Stimulated activated CD8-positive, alpha-beta memory T cell treated with anti-CD3 and anti-CD28 coated beads, Interleukin-12 subunit alpha, Interleukin-12 subunit beta, amount 100 ng/mL, for 4 hours (primary cell): Measurements from ENCODE around the gene IL2RA.
A peak's percentile ranks its signal among the peaks of the same experiment; 100 is the strongest.
"Not testable (repeated sequence)": the region's sequence is repeated elsewhere in the genome, so short reads cannot be mapped to it uniquely, and the experiment has no call there.

Experiments
- DNase-seq: peaks from one replicate; pipeline ENCODE4 v3.0.0-alpha.2; 2020; ENCODE audit warnings: low read depth

The IL2RA gene

GRCh38 chr10:6062101-6062771 lies at the start of gene IL2RA:
IL2RA (minus strand) TSS chr10:6062367; CDS start chr10:6062151, 216 bp downstream.
- peak; percentile 24 for DNase-seq

GRCh38 chr10:6110136-6110535 lies 48.0 kb upstream of the IL2RA start:
- DNase-seq = no peak

GRCh38 chr10:6109444-6109775 lies 47.2 kb upstream of the IL2RA start:
- no peak for DNase-seq

- DNase-seq = no peak
Observed at GRCh38 chr10:6108631-6109443, 46.7 kb upstream of the IL2RA start.

GRCh38 chr10:6108072-6108471 lies 45.9 kb upstream of the IL2RA start:
- no peak for DNase-seq

GRCh38 chr10:6107616-6108015 lies 45.4 kb upstream of the IL2RA start:
- not testable (repeated sequence) for DNase-seq

- DNase-seq = no peak
Observed at GRCh38 chr10:6103591-6103990, 41.4 kb upstream of the IL2RA start.

- DNase-seq = no peak
Observed at GRCh38 chr10:6102128-6102527, 40.0 kb upstream of the IL2RA start.

- no peak for DNase-seq
Observed at GRCh38 chr10:6101181-6101580, 39.0 kb upstream of the IL2RA start.

- no peak for DNase-seq
Observed at GRCh38 chr10:6100370-6100769, 38.2 kb upstream of the IL2RA start.

GRCh38 chr10:6098156-6098555 lies 36.0 kb upstream of the IL2RA start:
- DNase-seq = no peak

- DNase-seq = no peak
Observed at GRCh38 chr10:6097063-6097462, 34.9 kb upstream of the IL2RA start.

- no peak for DNase-seq
Observed at GRCh38 chr10:6095810-6096570, 33.8 kb upstream of the IL2RA start.

- DNase-seq = no peak
Observed at GRCh38 chr10:6092731-6093130, 30.6 kb upstream of the IL2RA start.

GRCh38 chr10:6091630-6092029 lies 29.5 kb upstream of the IL2RA start:
- DNase-seq = no peak

- DNase-seq = no peak
Observed at GRCh38 chr10:6089334-6090219, 27.4 kb upstream of the IL2RA start.

GRCh38 chr10:6088721-6089333 lies 26.7 kb upstream of the IL2RA start, which contains the start of gene RBM17:
RBM17 (plus strand) TSS chr10:6089034; CDS start chr10:6097066, 8,032 bp downstream.
- DNase-seq = peak; percentile 97

GRCh38 chr10:6086375-6087233 lies 24.4 kb upstream of the IL2RA start:
- DNase-seq = peak; percentile 68

GRCh38 chr10:6083523-6084475 lies 21.6 kb upstream of the IL2RA start:
- DNase-seq = no peak
